ENCODE data around the gene NCOR1. TPM values are rescaled to one million over a fixed set of nuclear protein-coding genes. Genes with fewer than 3 reads are reported as not detected.
"Not testable (repeated sequence)": the region's sequence is repeated elsewhere in the genome, so short reads cannot be mapped to it uniquely, and the experiment has no call there.

NCOR1 gene
- total and polyA plus RNA-seq, 2 of the 8 experiments (the other 6 are each of a cell fraction or from before 2014, with no cell fraction given): 65.4 to 142 TPM

DNA sequence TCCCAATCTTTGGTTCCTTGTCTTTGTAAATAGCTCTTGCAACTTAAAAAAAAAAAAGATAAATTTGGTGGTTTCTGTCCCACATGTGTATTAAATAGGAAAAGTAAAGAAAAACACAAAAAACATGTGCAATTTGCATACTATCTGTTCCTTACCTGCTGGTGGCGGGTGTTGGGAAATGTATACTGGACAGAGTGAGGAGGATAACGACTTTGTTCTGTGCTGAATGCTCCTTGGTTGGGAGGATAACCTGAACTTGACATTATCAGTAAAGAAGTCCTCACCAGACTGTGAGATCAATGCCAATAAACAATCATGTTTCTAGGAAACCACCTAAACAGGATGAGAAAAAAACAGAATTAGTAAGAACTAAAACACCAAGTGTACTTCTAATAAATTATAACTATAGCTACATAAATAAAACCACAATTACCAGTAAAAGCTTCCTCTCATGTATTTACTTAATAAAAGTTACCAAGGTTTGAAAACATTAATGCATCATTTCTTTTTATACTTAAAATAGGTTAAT, 21.0 kb downstream of the NCOR1 start:
- H2AFZ ChIP-seq (ENCODE audit: low read length); DNase-seq (ENCODE audit: low read depth in 1 of 2, low spot score in 2 of 2); H2AK5ac ChIP-seq (ENCODE audit: low read depth, low read length); H3K56ac ChIP-seq (replicated peaks; ENCODE audit: insufficient read length, low read depth, low read length); H4K8ac ChIP-seq (ENCODE audit: extremely low read depth, insufficient read depth, low read length); H3K36me3 ChIP-seq (ENCODE audit: control insufficient read depth in 2 of 4, insufficient read depth in 4 of 4, low read length in 3 of 4); H3K23ac ChIP-seq (ENCODE audit: insufficient read length); H2BK5ac ChIP-seq (ENCODE audit: low read depth, low read length); CTCF ChIA-PET (ENCODE audit: partially characterized antibody); H3K23me2 ChIP-seq (ENCODE audit: low read depth, low read length); H3K79me1 ChIP-seq (ENCODE audit: low read depth, low read length); H4K5ac ChIP-seq (ENCODE audit: insufficient read length, low read depth, low read length); H3K27ac ChIP-seq (ENCODE audit: low read depth, low read length); FAIRE-seq; H3K4me1 ChIP-seq (replicated peaks in 1 of 4; ENCODE audit: control insufficient read depth in 3 of 4, insufficient read depth in 4 of 4, low read length in 3 of 4); H2BK120ac ChIP-seq (replicated peaks; ENCODE audit: low read depth, low read length); H4K20me1 ChIP-seq (replicated peaks in 1 of 2; ENCODE audit: control insufficient read depth in 1 of 2, insufficient read depth in 2 of 2, low read length in 2 of 2); H3K4me2 ChIP-seq (ENCODE audit: insufficient read depth in 1 of 2, low read depth in 2 of 2, low read length in 2 of 2); H3K18ac ChIP-seq (ENCODE audit: extremely low read depth, low read length); H3K9me3 ChIP-seq (ENCODE audit: insufficient read depth in 2 of 2, low read depth in 1 of 2, low read length in 1 of 2); H3K4ac ChIP-seq (replicated peaks; ENCODE audit: insufficient read length, low read depth, low read length); H2BK12ac ChIP-seq (ENCODE audit: low read depth, low read length); H2BK15ac ChIP-seq (ENCODE audit: low read length); H3K27me3 ChIP-seq (replicated peaks in 1 of 4; ENCODE audit: control insufficient read depth in 3 of 4, extremely low read depth in 1 of 4, insufficient read depth in 3 of 4, low read length in 3 of 4); H4K91ac ChIP-seq (replicated peaks; ENCODE audit: insufficient read length, low read length); H2BK20ac ChIP-seq (ENCODE audit: low read length); H3K14ac ChIP-seq (ENCODE audit: insufficient read length); H3K9ac ChIP-seq (replicated peaks in 1 of 4; ENCODE audit: extremely low read depth in 1 of 4, low read depth in 3 of 4, low read length in 3 of 4); H3K4me3 ChIP-seq (ENCODE audit: extremely low read depth in 1 of 4, insufficient read depth in 2 of 4, low read depth in 3 of 4, low read length in 4 of 4): not testable (repeated sequence)
- H3K79me2 ChIP-seq (ENCODE audit: control insufficient read depth in 1 of 2, insufficient read depth in 2 of 2, low read length in 2 of 2): peaks cover 0 to 50% of the 10 kb centered on the region in 2 experiments; a peak in 3 of 4 replicates
- WGBS, 2 experiments (ENCODE audit: extremely low coverage in 1 of 2, insufficient coverage in 1 of 2, insufficient read length in 1 of 2, insufficient replicate concordance in 2 of 2, low coverage in 1 of 2, low lambda C conversion rate in 2 of 2, missing lambda C conversion rate in 1 of 2): 84% methylated on average over 2 of the region's 2 CpGs; no CpG with 5 or more reads in 1 of the 2 experiments
- POLR2A ChIA-PET (ENCODE audit: partially characterized antibody): interaction anchor here (1.1 kb wide), 1 partner anchor 21 kb away, joined by 3 read pairs; the partner anchor contains the start of gene NCOR1
